ENCODE measurements around the gene STRN. TPM values are rescaled to one million over a fixed set of nuclear protein-coding genes. Genes with fewer than 3 reads are reported as not detected.
"Not testable (repeated sequence)": the region's sequence is repeated elsewhere in the genome, so short reads cannot be mapped to it uniquely, and the experiment has no call there.

Gene STRN
- total RNA-seq, 1 experiment from 2014 or later: 18.8 TPM

DNA sequence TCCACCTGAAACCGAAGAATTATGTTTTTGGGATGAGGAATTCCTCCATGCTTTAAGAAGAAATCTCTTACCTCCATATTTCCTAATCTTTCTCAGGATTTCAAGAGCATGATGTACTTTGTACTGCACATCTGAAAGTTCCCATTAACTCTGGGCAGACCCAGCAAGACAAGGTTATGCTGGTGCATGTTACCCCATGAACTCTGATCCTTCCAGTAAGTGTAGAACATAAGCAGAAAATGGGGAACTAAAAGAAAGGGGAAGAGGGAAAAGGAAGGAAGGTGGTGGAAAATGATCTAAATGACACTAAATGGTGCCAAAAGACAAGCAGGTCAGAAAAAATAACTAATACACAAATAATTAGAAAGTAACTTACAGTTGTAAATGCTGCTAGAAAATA lies 50.7 kb downstream of the STRN start:
- Histone ChIP-seq H3K4me3 (no peak overlapping the region), H3K36me3 (peaks cover 9% of the 10 kb centered on the region; the same call in 1 of the 2 replicates), H3K27me3 (replicated peaks) (no peaks in the 10 kb centered on the region), H3K9me3 (replicated peaks) (no peaks in the 10 kb centered on the region), H3K27ac (no peak overlapping the region), H3K4me1 (replicated peaks) (peaks cover 7% of the 10 kb centered on the region; the same call in 1 of the 2 replicates)
- DNase-seq (ENCODE audit: low read depth in 1 of 2, low spot score in 2 of 2): no peak

DNA sequence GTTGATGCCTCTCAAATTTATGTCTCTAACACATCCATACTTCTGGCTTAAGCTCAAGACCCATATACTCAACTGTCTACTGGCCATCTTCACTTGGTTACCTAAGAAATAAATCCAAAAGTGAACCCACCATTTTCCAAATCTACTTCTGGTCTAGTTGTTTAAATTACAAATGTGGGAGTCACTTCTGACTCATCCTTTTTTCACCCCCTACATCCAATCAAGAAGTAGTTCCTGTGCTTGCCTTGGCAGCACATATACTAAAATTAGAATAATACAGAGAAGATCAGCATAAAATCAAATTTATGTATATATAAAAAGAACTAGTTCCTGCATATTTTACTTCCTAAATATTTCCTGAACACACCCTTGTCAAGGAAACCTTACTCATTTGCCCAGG lies 53.6 kb downstream of the STRN start:
- DNase-seq (ENCODE audit: low read depth in 1 of 2, low spot score in 2 of 2): no peak
- peaks cover 7% of the 10 kb centered on the region; the same call in 1 of the 2 replicates for H3K4me1 ChIP-seq (replicated peaks)

DNA sequence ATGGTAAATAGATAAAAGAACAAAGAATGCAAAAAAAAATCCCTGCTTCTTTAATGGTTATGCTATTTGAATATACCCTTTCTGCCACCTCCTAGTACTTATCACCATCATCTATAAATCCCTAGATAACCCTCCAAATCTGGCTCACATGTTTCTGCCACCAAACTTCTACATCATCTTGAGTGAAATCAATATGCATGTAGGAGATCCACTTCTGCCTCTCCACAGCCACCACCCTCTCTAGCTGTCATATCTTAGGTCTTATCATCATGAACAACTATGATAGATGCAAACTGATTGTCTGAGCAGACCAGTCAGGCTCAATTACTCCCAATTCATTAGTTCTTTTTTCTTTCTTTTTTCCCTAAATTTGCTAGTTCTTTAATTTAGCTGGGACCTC lies 55.3 kb downstream of the STRN start:
- DNase-seq (ENCODE audit: low read depth in 1 of 2, low spot score in 2 of 2): no peak
- H3K36me3 ChIP-seq: peaks cover 9% of the 10 kb centered on the region; the same call in 1 of the 2 replicates
- no peak overlapping the region for H3K4me3 ChIP-seq
- no peaks in the 10 kb centered on the region for H3K9me3 ChIP-seq (replicated peaks)
- peaks cover 7% of the 10 kb centered on the region; the same call in 1 of the 2 replicates for H3K4me1 ChIP-seq (replicated peaks)
- no peak overlapping the region for H3K27ac ChIP-seq
- H3K27me3 ChIP-seq (replicated peaks): no peaks in the 10 kb centered on the region

More for the DNA sequence above, 53.6 kb downstream of the STRN start:
- Histone ChIP-seq H3K27ac (no peak overlapping the region), H3K4me3 (no peak overlapping the region), H3K9me3 (replicated peaks) (no peaks in the 10 kb centered on the region), H3K36me3 (peaks cover 9% of the 10 kb centered on the region; the same call in 1 of the 2 replicates), H3K27me3 (replicated peaks) (no peaks in the 10 kb centered on the region)

DNA sequence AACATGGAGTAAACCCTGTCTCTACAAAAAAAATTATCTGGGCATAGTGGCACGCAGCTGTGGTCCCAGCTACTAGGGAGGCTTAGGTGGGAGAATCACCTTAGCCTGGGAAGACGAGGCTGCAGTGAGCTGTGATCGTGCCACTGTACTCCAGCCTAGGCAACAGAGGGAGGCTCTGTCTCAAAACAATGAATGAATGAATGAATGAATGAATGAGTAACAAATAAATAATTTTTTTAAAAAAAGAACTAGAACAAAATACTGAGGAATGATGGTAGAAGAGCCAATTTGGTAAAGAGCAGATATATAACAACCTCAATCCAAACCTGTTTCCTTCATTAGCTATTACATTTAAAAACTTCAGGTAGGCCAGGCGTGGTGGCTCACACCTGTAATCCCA lies 60.1 kb downstream of the STRN start:
- no peak for DNase-seq (ENCODE audit: low read depth in 1 of 2, low spot score in 2 of 2)
- Histone ChIP-seq H3K4me3 (no peak overlapping the region), H3K9me3 (replicated peaks) (no peaks in the 10 kb centered on the region), H3K27me3 (replicated peaks) (no peaks in the 10 kb centered on the region), H3K36me3 (peaks cover 4% of the 10 kb centered on the region; the same call in 1 of the 2 replicates), H3K27ac (no peak overlapping the region), H3K4me1 (replicated peaks) (no peaks in the 10 kb centered on the region)

DNA sequence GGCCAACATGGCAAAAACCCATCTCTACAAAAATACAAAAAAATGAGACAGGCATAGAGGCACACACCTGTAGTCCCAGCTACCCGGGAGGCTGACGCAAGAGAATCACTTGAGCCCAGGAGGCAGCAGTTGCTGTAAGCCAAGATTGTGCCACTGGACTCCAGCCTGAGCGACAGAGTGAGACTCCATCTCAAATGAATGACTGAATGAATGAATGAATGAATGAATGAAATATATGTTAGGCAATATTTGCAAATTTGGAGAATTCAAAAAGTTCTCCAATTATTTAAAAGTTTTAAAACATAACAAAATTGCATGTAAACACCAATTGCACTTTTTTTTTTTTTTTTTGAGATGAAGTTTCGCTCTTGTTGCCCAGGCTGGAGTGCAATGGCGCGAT lies 61.7 kb downstream of the STRN start:
- Histone ChIP-seq H3K27ac (no peak overlapping the region), H3K9me3 (replicated peaks) (no peaks in the 10 kb centered on the region), H3K36me3 (no peaks in the 10 kb centered on the region), H3K4me1 (replicated peaks) (no peaks in the 10 kb centered on the region), H3K27me3 (replicated peaks) (no peaks in the 10 kb centered on the region), H3K4me3 (no peak overlapping the region)
- no peak for DNase-seq (ENCODE audit: low read depth in 1 of 2, low spot score in 2 of 2)

DNA sequence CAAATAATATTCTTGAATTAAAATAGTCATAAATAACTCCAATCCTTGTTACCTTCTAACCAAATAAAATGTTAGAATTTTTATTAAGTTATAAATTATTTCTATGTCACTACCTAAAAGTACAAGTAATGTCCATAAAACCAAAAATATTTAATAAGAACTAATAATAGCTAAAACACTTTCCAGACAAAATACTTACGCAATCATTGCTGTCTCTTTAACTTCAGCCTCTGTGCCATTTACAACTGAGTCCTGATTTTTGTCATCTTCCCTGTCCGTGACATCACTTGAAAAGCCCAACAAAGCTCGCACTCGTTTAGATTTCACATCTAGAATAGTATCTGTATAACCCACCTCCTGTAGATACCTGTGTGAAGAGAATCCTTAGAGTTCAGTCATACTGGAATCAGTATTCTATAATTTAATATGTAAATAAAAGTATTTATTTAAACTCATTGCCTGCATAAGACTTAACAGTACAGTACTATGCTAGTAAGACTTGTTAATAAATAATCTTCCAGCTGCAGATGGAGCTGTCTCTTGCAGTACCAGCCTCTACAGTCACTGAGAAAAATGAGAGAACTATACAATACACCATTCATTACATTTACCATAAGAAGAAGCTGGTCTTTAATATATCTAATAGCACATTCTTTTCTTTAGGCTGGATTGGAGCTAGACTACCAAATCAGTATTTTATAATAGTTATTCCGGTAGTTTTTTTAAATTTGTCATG lies 63.8 kb downstream of the STRN start:
- DNase-seq (ENCODE audit: low read depth in 1 of 2, low spot score in 2 of 2): no peak

DNA sequence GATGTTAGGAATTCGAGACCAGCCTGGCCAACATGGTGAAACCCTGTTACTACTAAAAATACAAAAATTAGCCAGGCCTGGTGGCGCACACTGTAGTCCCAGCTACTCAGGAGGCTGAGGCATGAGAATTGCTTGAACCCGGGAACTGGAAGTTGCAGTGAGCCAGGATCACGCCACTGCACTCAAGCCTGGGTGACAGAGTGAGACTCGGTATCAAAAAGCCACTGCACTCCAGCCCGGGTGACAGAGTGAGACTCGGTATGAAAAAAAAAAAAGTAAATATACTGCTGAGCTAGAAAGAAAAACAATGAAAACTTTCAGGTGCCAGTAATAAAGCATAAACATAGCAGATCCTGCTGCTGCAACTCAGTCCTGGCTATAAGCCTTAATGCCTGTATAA lies 73.5 kb downstream of the STRN start:
- Histone ChIP-seq H3K27ac (no peak overlapping the region), H3K36me3 (peaks cover 2% of the 10 kb centered on the region; the same call in 1 of the 2 replicates), H3K4me1 (replicated peaks) (peaks cover 6% of the 10 kb centered on the region), H3K27me3 (replicated peaks) (no peaks in the 10 kb centered on the region), H3K4me3 (no peak overlapping the region), H3K9me3 (replicated peaks) (no peaks in the 10 kb centered on the region)
- DNase-seq (ENCODE audit: low read depth in 1 of 2, low spot score in 2 of 2): no peak

More for the DNA sequence above, 63.8 kb downstream of the STRN start:
- Histone ChIP-seq H3K36me3 (no peaks in the 10 kb centered on the region), H3K9me3 (replicated peaks) (no peaks in the 10 kb centered on the region), H3K4me3 (no peak overlapping the region), H3K27me3 (replicated peaks) (no peaks in the 10 kb centered on the region), H3K27ac (no peak overlapping the region), H3K4me1 (replicated peaks) (no peaks in the 10 kb centered on the region)

DNA sequence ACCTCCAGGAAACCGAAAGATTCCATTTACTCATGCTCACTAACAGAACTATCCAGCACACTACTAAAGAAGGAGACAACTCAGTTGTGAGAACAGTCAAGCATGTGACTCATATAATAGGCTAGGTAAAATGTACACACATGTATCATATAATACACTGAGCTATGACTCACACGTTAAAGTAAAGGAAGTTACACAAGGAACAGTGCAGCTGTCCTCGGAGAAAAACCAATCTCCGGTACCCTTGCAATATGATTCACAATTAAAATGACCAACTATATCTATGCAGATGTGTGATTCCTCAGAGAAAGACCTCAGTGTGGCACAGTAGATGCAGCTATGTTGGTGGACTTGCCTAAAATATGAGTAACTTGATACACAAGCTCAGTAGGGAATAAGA lies 76.5 kb downstream of the STRN start:
- DNase-seq (ENCODE audit: low read depth in 1 of 2, low spot score in 2 of 2): peak; percentile 53 to 82
- H3K27me3 ChIP-seq (replicated peaks): no peaks in the 10 kb centered on the region
- peak overlapping the region; percentile 50 for H3K27ac ChIP-seq
- H3K4me1 ChIP-seq (replicated peaks): peaks cover 6% of the 10 kb centered on the region
- no peak overlapping the region for H3K4me3 ChIP-seq
- H3K9me3 ChIP-seq (replicated peaks): no peaks in the 10 kb centered on the region
- H3K36me3 ChIP-seq: peaks cover 3% of the 10 kb centered on the region; the same call in 1 of the 2 replicates

DNA sequence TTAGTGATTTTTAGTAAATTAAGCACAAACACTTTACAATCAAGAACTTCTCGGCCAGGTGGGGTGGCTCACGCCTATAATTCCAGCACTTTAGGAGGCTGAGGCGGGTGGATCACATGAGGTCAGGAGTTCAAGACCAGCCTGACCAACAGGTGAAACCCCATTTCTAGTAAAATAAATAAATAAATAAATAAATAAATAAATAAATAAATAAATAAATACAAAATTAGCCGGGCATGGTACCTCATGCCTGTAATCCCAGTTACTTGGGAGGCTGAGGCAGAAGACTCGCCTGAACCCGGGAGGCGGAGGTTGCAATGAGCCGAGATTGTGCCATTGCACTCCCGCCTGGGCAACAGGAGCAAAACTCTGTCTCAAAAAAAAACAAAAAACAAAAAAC lies 79.2 kb downstream of the STRN start:
- peaks cover 15% of the 10 kb centered on the region for H3K36me3 ChIP-seq
- H3K4me1 ChIP-seq (replicated peaks); H3K9me3 ChIP-seq (replicated peaks); H3K4me3 ChIP-seq; H3K27me3 ChIP-seq (replicated peaks); DNase-seq (ENCODE audit: low read depth in 1 of 2, low spot score in 2 of 2); H3K27ac ChIP-seq: not testable (repeated sequence)

DNA sequence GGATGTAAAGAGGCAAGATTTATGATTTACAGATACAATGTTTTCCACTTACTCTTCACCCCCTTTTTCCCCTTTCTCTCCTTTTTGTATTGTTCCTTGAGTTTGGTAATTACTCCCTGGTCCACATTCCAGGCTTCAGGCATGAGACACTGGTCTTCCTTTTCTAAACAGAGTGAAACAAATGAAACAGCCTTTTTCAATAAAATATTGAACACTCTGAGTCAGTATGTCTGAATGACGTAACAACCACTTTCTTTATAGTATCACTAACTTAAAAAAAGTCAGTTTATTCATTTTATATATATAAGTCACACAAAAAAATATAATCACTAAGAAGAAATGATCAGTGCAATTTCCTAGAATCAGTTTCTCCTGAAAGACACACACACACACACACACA lies 79.7 kb downstream of the STRN start:
- Histone ChIP-seq H3K4me1 (replicated peaks) (peaks cover 6% of the 10 kb centered on the region), H3K9me3 (replicated peaks) (no peaks in the 10 kb centered on the region), H3K27me3 (replicated peaks) (no peaks in the 10 kb centered on the region), H3K36me3 (peaks cover 15% of the 10 kb centered on the region; the same call in 1 of the 2 replicates), H3K27ac (no peak overlapping the region), H3K4me3 (no peak overlapping the region)
- DNase-seq (ENCODE audit: low read depth in 1 of 2, low spot score in 2 of 2): no peak

DNA sequence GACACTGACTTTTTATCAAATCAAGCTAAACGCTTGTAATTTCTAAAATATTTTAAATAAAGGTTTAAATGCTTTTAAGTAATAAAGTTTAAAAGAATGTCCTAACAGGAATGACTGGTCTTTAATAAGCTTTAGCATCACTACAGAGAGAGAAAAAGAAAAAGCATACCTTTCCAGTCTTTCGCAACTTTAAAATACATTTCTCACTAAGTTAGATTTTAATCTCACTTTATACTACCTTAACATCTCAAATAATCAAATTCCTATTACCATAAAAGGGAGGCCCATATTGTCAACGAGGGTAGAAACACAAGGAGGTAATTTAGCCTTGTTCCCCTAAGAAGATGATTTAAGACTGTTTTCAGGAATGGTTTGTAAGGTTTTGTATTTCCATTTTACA lies 80.7 kb downstream of the STRN start:
- H3K9me3 ChIP-seq (replicated peaks): no peaks in the 10 kb centered on the region
- H3K27ac ChIP-seq: no peak overlapping the region
- H3K4me1 ChIP-seq (replicated peaks): peaks cover 6% of the 10 kb centered on the region
- no peak overlapping the region for H3K4me3 ChIP-seq
- no peak for DNase-seq (ENCODE audit: low read depth in 1 of 2, low spot score in 2 of 2)
- peaks cover 15% of the 10 kb centered on the region; the same call in 1 of the 2 replicates for H3K36me3 ChIP-seq
- no peaks in the 10 kb centered on the region for H3K27me3 ChIP-seq (replicated peaks)

DNA sequence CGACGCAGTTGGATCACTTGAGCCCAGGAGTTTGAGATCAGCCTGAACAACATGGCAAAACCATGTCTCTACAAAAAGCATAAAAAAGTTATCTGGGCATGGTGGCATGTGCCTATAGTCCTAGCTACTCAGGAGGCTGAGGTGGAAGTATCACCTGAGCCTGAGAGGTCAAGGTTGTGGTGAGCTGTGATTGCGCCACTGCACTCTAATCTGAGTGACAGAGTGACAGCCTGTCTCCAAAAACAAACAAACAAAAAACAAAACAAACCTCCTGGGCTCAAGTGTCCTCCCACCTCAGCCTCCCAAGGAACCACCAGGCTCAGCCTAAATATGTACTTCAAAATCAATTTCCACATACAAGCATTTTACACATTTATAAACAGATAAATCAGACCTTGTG lies 83.8 kb downstream of the STRN start:
- H3K4me1 ChIP-seq (replicated peaks): no peaks in the 10 kb centered on the region
- no peaks in the 10 kb centered on the region for H3K9me3 ChIP-seq (replicated peaks)
- H3K27ac ChIP-seq: no peak overlapping the region
- H3K36me3 ChIP-seq: peaks cover 18% of the 10 kb centered on the region; the same call in 1 of the 2 replicates
- no peaks in the 10 kb centered on the region for H3K27me3 ChIP-seq (replicated peaks)
- H3K4me3 ChIP-seq: no peak overlapping the region
- DNase-seq (ENCODE audit: low read depth in 1 of 2, low spot score in 2 of 2): no peak

DNA sequence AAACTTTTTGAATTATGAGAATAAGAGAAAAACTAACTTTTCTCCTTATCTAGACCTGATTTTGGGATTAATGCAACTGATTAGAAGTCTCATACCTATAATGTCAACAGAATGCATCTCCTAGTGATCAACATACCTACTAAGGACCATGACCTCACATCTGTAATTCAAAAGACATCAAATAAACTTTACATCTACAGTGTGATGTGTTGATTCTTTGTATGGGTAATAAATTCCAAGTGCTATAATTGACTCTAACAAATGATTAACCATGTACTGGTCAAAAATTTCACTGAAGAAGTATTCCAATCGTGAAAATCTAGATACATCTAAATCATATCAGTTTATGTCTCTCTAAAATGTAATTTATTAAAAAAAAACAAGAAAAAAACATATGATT lies 84.5 kb downstream of the STRN start:
- no peak for DNase-seq (ENCODE audit: low read depth in 1 of 2, low spot score in 2 of 2)
- H3K27ac ChIP-seq: no peak overlapping the region
- H3K4me1 ChIP-seq (replicated peaks): no peaks in the 10 kb centered on the region
- no peaks in the 10 kb centered on the region for H3K9me3 ChIP-seq (replicated peaks)
- peaks cover 21% of the 10 kb centered on the region; the same call in 1 of the 2 replicates for H3K36me3 ChIP-seq
- H3K27me3 ChIP-seq (replicated peaks): no peaks in the 10 kb centered on the region
- H3K4me3 ChIP-seq: no peak overlapping the region

DNA sequence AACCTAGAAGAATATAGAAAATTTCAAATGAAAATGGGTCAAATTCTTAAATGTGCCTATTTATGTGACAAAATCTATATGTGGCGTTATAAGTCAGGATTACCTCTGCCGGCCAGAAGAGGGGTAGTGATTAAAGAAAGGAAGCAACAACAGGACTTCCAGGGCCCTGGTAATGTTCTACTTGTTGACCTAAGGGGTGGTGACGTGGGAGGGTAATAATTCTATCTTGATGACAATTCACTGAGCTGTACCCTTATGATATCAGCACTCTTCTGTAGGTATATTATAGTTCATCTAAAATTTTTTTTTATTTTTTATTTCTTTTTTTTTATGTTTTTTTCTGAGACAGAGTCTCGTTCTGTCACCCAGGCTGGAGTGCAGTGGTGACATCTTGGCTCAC lies 87.9 kb downstream of the STRN start:
- no peak overlapping the region for H3K4me3 ChIP-seq
- DNase-seq (ENCODE audit: low read depth in 1 of 2, low spot score in 2 of 2): no peak
- H3K4me1 ChIP-seq (replicated peaks): no peaks in the 10 kb centered on the region
- no peaks in the 10 kb centered on the region for H3K9me3 ChIP-seq (replicated peaks)
- H3K27me3 ChIP-seq (replicated peaks): no peaks in the 10 kb centered on the region
- peaks cover 14% of the 10 kb centered on the region; the same call in 1 of the 2 replicates for H3K36me3 ChIP-seq
- no peak overlapping the region for H3K27ac ChIP-seq

Measured in SJSA1 (cell line).